GM18499 (cell line): ENCODE measurements around the gene CCN5.

Experiments
- ATAC-seq: cut with Tn5 transposase; IDR thresholded peaks from one replicate; pipeline ENCODE4 v1.9.1; 2021; ENCODE audit warnings: moderate number of reproducible peaks; ENCODE audit not compliant: insufficient read depth, unreplicated experiment

Gene CCN5

GRCh38 chr20:44776980-44777379 is 61.8 kb downstream of the CCN5 start:
- no peak for ATAC-seq
